Parathyroid adenoma (tissue), 2 donors: Measurements from ENCODE around the gene PPT2.

Experiments
- H2AFZ ChIP-seq: fragments of 300-600 bp; sonication (generic); one replicate; pipeline ENCODE4 v1.7.0; 2017; ENCODE audit warnings: antibody characterized with exemption, mild to moderate bottlenecking
- H3K27ac ChIP-seq: fragments of 300-600 bp; sonication (generic); one replicate; pipeline ENCODE4 v1.7.0; 2017
- H3K27me3 ChIP-seq: fragments of 300-600 bp; sonication (generic); one replicate; pipeline ENCODE4 v1.7.0; 2017; ENCODE audit warnings: low read length; ENCODE audit not compliant: control insufficient read depth, insufficient read depth
- H3K36me3 ChIP-seq: fragments of 300-600 bp; sonication (generic); one replicate; pipeline ENCODE4 v1.7.0; 2017; ENCODE audit warnings: low read length; ENCODE audit not compliant: control insufficient read depth, insufficient read depth
- H3K4me1 ChIP-seq: fragments of 300-600 bp; sonication (generic); one replicate; pipeline ENCODE4 v1.7.0; 2017; ENCODE audit warnings: control low read depth
- H3K4me2 ChIP-seq: fragments of 300-600 bp; sonication (generic); one replicate; pipeline ENCODE4 v1.7.0; 2017; ENCODE audit warnings: low read length
- H3K4me3 ChIP-seq: fragments of 300-600 bp; sonication (generic); one replicate; pipeline ENCODE4 v1.7.0; 2017; ENCODE audit warnings: low read depth, low read length
- H3K79me2 ChIP-seq: fragments of 300-600 bp; sonication (generic); one replicate; pipeline ENCODE4 v1.7.0; 2017; ENCODE audit warnings: control low read depth
- H3K9ac ChIP-seq: fragments of 300-600 bp; sonication (generic); one replicate; pipeline ENCODE4 v1.7.0; 2017; ENCODE audit warnings: mild to moderate bottlenecking
- H3K9me3 ChIP-seq: fragments of 300-600 bp; sonication (generic); one replicate; pipeline ENCODE4 v1.7.0; 2017; ENCODE audit warnings: low read length; ENCODE audit not compliant: control insufficient read depth
- TF ChIP-seq, protein P1 (sequence below): fragments of 300-600 bp; sonication (generic); IDR thresholded peaks from one replicate; pipeline ENCODE4 v1.7.0; 2017; ENCODE audit warnings: antibody characterized with exemption, mild to moderate bottlenecking
- donor health status: primary hyperparathyroidism.

Gene PPT2

DNA sequence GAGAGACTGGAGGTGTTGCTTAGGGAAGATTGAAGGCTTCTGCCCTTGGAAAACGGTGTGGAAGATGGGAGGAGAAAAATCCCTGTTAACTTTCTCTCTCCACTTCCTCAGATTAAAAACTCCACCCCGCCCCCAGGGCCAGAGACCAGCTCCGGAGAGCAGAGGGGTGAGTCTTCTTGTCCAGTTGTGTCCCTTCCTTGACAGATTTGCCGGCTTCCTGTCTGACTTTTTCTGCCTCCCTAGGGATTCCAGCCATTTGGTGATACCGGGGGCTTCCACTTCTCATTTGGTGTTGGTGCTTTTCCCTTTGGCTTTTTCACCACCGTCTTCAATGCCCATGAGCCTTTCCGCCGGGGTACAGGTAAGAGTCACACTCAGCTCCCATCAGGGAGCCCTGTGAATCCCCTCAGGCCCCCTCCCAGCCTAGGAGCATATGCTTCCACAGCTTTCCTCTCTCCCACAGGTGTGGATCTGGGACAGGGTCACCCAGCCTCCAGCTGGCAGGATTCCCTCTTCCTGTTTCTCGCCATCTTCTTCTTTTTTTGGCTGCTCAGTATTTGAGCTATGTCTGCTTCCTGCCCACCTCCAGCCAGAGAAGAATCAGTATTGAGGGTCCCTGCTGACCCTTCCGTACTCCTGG is 25.9 kb downstream of the PPT2 start:
- Histone ChIP-seq H3K36me3 (no peaks in the 10 kb centered on the region), H3K9me3 (no peaks in the 10 kb centered on the region), H3K9ac (no peak overlapping the region), H3K27ac (no peak overlapping the region), H3K27me3 (no peaks in the 10 kb centered on the region), H3K79me2 (peaks cover 9% of the 10 kb centered on the region), H3K4me1 (peaks cover 9% of the 10 kb centered on the region), H3K4me3 (no peak overlapping the region), H3K4me2 (no peak overlapping the region), H2AFZ (no peak overlapping the region)
- TF ChIP-seq, protein P1, sequence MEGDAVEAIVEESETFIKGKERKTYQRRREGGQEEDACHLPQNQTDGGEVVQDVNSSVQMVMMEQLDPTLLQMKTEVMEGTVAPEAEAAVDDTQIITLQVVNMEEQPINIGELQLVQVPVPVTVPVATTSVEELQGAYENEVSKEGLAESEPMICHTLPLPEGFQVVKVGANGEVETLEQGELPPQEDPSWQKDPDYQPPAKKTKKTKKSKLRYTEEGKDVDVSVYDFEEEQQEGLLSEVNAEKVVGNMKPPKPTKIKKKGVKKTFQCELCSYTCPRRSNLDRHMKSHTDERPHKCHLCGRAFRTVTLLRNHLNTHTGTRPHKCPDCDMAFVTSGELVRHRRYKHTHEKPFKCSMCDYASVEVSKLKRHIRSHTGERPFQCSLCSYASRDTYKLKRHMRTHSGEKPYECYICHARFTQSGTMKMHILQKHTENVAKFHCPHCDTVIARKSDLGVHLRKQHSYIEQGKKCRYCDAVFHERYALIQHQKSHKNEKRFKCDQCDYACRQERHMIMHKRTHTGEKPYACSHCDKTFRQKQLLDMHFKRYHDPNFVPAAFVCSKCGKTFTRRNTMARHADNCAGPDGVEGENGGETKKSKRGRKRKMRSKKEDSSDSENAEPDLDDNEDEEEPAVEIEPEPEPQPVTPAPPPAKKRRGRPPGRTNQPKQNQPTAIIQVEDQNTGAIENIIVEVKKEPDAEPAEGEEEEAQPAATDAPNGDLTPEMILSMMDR = no peak

DNA sequence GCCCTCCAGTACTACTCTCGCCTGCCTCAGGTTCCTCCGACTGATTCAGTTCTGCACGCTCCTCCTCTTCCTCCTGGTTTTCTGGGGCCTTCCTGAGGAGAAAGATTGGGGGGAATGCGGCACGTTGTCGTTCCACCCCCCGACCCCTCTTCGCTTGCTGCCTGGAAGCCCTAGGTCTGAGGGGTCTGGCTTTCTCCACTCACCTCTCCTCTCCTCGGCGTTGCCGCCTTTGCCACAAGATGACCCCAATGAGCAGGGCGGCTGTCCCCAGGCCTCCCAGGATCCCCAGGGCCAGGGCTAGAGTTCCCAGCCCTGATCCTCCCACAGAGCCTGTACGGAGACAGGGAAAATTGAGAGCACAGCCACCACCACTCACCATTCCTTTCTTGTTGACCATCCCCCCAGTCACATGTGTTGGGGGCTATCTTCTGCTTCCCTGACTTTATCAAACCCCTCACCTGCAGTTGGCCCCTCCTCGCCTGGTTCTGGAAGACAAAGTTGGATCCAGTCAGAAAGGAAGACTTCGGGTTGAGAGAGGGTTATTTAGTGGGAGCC is 27.3 kb downstream of the PPT2 start:
- peaks cover 9% of the 10 kb centered on the region for H3K4me1 ChIP-seq
- H3K4me3 ChIP-seq = no peak overlapping the region
- no peaks in the 10 kb centered on the region for H3K36me3 ChIP-seq
- TF ChIP-seq, protein P1 = no peak
- H3K27me3 ChIP-seq = no peaks in the 10 kb centered on the region
- no peak overlapping the region for H2AFZ ChIP-seq
- no peak overlapping the region for H3K27ac ChIP-seq
- no peak overlapping the region for H3K9ac ChIP-seq
- no peak overlapping the region for H3K4me2 ChIP-seq
- peaks cover 3% of the 10 kb centered on the region for H3K79me2 ChIP-seq
- no peaks in the 10 kb centered on the region for H3K9me3 ChIP-seq

DNA sequence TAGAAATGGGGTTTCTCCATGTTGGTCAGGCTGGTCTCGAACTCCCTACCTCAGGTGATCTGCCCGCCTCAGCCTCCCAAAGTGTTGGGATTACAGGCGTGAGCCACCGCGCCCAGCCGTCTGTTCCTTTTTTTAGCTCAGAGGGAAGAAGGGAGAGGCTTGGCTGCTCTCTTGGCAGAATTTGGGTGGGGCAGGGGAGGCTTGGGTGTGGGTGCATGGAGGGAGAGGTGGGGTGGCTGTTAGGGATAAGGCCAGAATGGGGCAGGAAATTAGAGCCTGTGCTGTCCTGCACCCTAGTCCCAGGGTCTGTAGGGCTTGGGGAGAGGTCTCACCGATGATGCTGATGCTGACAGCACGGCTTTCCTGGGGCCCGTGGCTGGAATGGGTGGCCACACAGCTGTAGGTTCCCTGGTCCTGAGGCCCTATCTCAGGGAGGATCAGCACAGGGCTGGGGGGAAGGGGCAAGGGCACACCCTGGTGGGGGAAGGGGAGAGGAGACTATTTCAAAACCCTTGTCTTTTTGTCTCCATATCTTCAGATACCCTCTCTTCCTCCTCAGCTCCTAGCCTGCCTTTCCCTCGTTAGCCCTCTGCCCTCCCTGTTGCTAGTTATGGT is 28.1 kb downstream of the PPT2 start:
- H3K4me2 ChIP-seq = no peak overlapping the region
- H3K36me3 ChIP-seq = no peaks in the 10 kb centered on the region
- no peak overlapping the region for H3K9ac ChIP-seq
- H3K4me1 ChIP-seq = peaks cover 1% of the 10 kb centered on the region
- TF ChIP-seq, protein P1 = no peak
- H3K9me3 ChIP-seq = no peaks in the 10 kb centered on the region
- no peak overlapping the region for H3K4me3 ChIP-seq
- H3K27ac ChIP-seq = no peak overlapping the region
- H2AFZ ChIP-seq = no peak overlapping the region
- no peaks in the 10 kb centered on the region for H3K27me3 ChIP-seq
- peaks cover 3% of the 10 kb centered on the region for H3K79me2 ChIP-seq

- H3K36me3 ChIP-seq = no peaks in the 10 kb centered on the region
- TF ChIP-seq, protein P1 = no peak
- no peaks in the 10 kb centered on the region for H3K9me3 ChIP-seq
- no peak overlapping the region for H3K4me3 ChIP-seq
- no peaks in the 10 kb centered on the region for H3K4me1 ChIP-seq
- no peak overlapping the region for H3K4me2 ChIP-seq
- no peak overlapping the region for H2AFZ ChIP-seq
- no peak overlapping the region for H3K9ac ChIP-seq
- no peaks in the 10 kb centered on the region for H3K27me3 ChIP-seq
- H3K79me2 ChIP-seq = peaks cover 3% of the 10 kb centered on the region
- H3K27ac ChIP-seq = no peak overlapping the region
Measured at GRCh38 chr6:32182555-32182981, 28.6 kb downstream of the PPT2 start.
